IPS-11a (cell line): ENCODE data around the gene MFAP4.
"Not testable (repeated sequence)": the region's sequence is repeated elsewhere in the genome, so short reads cannot be mapped to it uniquely, and the experiment has no call there.

Experiments
- H3K4me3 ChIP-seq: one replicate; pipeline ENCODE4 v1.5.1; 2013; ENCODE audit warnings: low read depth, low read length, control low read depth

The MFAP4 gene

DNA sequence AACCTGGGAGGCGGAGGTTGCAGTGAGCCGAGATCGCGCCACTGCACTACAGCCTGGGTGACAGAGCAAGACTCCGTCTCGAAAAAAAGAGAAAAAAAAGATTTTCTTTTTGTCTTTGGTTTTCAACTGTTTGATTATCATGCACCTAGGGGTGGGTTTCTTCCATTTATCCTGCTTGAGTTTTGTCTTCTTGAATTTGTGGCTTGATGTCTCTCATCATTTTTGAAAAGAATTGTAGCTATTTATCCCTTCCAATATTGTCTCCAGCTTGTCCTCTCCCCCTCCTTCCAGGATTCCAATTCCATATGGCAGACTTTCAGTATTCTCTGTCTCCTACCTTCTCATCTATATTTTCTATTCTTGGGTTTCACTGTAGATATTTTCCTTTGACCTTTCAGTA lies 32.2 kb downstream of the MFAP4 start:
- H3K4me3 ChIP-seq: no peak overlapping the region

DNA sequence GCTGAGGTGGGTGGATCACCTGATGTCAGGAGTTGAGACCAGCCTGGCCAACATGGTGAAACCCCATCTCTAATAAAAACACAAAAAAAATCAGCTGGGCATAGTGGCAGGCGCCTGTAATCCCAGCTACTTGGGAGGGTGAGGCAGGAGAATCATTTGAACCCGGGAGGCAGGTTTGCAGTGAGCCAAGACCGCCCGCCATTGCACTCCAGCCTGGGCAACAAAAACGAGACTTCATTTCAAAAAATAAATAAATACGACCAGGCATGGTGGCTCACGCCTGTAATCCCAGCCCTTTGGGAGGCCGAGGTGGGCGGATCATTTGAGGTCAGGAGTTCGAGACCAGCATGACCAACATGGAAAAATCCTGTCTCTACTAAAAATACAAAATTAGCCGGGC lies 33.6 kb downstream of the MFAP4 start:
- H3K4me3 ChIP-seq: not testable (repeated sequence)

DNA sequence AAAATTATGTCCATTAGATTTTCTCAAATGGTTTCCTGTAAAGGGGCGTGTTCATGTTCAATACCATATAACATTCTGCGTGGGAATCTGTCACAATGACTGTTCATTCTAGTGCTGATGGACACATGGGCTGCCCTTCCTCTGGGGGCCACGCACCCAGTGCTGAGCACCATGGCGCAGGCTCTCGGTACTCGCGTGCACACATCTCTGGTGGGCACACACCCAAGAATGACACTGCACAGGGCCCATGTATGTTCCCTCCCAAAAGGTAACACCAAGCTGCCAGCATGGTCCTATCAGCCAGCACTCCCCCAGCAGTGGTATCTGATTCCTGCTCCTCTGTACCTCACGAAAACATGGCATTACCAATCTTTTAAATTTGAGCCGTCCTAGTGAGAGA lies 38.2 kb downstream of the MFAP4 start:
- H3K4me3 ChIP-seq: no peak overlapping the region

DNA sequence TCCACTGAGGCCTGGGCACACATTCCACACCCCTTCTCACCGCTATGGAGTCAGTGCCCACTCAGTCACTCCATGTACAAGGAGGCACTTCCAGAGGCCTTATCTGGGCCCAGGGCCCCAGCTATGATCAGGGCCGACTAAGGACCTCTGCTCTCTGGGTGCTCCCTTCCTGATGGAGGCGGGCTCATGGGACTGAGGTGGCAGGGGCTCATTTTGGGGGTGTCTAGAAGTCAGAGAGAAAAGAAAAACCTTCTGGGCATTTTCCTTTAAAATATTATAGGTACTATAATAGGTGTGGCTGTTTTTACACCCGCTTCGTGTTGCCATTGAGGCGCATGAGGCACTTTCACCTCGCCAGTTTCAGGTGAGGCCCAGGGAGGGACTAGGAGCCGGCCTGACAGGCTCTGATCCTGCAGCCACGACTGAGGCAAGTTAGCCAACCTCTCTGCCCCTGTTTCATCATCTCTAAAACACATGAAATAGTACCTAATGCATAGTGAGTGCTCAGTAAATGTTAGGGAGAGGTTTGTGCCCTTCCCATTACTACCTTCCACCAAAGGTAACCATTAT lies 38.8 kb downstream of the MFAP4 start:
- H3K4me3 ChIP-seq: no peak overlapping the region

DNA sequence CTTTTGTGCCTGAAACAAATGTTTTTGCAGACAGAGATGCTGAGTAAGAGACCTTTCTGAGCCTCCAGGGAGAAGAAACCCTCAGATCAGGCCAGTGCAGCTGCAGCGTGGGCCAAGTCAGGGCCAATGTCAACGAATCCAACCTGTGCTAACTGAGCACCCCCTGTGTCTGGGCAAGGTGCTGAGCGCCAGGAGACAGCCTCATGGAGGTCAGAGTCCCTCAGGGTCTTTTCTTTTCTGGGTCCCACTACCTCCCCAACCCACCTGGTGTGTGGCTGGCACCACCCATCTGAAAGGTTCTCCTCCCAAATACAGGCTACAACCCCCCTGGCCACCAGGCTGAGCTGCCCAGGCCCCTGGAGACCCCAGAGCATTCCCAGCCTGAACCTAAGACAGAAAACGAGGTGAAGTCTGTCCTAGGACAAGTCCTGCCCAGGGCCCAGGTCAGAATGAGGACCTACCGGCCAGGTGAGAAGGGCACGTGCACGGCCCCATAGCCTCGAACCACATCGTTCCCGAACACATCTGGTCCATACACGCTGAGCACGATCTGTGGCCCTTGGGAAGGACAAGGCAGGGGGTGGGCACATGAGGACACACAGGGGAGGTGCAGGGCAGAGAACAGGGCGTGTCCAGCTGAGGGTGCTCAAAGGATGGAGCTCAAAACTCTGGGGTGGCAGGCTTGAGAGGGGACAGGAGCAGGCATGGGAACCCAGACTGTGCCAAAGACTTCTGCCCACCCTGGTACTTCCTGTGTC lies 39.5 kb downstream of the MFAP4 start:
- no peak overlapping the region for H3K4me3 ChIP-seq

DNA sequence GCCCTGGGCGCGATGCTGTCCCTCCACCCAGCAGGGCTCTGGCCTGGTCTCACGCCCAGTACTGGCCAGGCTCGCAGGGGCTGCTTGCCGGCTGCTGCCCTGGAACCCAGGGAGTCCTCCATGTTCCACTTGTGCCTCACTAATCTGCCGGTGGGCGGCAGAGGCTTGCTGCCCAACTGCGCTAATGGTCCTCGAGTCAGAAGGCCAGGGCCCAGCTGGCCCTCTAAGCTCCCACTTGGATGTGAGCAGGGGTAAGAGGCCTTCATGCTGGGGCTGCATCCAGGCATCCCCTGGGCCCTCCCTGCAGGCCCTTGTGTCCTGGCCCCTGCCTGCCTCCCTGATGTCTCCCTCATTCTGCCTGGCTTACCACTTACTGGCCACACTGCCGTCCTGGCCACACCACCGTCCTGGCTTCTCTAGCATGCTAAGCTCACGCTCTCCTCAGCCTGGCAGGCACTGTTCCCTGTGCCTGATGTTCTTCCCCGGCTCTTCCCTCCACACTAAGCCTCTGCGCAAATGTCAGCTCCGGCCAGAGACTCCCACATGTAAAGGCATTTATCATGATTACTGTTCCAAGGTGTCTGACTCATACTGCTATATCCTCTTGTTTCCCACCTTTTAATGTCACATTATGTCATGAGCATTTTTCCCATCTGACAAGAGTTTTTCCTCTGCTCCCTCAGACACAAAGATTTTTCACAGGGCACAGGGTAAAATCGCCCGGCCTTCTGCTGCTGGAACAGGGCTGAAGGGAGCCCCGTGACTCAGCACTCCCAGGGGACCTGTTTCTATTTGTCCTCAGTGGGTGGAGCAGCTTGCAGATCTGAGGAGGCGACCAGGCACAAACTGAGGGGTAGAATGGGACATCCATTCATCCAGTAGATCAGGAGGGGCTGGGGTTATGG lies 40.4 kb downstream of the MFAP4 start:
- no peak overlapping the region for H3K4me3 ChIP-seq

DNA sequence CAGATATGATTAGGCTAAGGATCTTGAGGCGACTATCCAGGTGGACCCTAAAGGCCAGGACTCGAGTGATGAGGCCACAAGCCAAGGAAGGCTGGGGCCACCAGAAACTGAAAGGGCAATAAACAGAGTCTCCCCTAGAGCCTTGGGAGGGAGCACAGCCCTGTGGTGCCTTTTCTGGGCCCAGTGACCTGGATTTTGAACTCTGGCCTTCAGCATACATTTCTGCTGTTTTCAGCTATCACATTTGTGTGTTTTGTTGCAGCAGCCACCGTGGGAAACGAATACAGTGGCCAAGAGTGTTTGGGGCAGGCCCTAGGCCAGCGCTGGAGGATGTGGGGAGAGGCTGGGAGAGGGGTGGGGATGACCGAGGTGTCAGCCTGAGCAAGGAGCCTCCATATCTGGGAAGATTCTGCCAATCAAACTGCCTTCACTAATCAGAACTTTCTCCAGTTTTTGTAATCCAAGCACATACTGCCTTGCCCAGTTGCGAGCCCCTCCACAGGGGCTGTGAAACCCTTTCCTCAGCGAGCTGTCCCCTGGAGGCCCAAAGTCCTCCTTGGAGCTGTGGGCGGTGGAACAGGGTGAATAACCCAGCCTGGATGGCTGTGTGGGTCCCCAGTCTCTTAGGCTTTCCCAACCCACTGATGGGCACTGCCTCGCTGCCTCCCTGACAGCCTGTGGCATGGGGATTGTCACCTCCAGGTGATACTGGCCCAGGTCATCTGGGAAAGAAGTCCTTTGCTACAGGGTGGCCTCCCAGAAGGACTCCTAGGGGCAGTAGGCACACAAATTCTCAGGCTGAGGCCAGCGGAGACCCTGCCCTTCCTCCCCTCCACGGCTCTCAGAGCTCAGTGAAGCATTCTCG lies 41.3 kb downstream of the MFAP4 start:
- H3K4me3 ChIP-seq: no peak overlapping the region

DNA sequence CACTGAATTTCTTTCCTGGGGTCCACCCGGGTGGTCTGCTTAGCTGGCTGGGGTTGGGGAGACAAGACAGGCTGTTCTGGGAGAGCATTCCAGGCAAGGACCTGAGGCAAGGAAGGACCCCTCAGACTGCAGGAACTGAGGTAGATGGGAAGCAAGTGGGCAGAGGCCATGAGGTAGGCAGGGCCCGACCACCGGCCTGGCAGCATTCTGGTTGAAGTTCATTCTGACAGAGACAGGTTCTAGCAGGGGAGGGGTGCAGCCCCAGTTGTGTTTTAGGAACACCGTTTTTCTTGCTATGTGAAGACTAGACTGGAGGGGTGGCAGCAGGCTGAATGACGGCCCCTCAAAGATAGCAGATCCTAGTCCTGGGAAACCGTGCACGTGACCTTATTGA lies 41.9 kb downstream of the MFAP4 start:
- no peak overlapping the region for H3K4me3 ChIP-seq

DNA sequence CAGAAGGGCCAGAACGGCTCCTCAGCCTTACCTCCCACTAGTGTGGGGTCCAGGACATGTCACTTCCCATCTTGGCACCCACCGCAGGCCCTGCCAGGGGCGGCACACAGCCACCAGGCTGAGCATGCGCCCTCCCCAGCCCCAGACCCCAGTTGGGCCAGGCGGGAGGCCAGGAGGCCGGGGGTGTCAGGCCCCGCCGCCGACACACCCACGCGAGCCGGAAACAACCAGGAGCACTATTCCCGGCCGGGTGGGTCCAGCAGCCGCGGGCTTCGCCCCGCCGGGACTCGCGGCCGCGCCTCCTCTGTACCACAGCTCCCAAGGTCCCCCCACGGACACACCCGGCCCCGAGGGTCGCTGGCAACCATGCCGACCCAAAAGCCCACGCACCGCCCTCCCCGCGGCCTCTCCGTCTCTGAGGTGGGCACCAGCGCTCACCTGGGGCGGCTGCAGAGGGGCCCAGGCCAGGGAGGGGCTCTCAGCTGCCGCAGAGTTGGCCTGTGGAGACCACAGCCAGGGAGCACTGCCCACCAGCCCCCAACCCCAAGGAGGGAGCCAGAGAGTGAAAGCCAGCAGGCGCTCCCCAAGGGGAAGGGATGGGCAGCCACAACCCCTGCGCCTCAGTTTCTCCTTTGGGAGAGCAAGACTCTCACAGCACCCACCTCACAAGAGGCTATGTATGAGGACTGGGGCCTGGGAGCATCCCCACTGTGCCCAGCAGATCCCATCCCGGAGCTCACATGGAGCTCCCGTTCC lies 42.5 kb downstream of the MFAP4 start:
- no peak overlapping the region for H3K4me3 ChIP-seq

DNA sequence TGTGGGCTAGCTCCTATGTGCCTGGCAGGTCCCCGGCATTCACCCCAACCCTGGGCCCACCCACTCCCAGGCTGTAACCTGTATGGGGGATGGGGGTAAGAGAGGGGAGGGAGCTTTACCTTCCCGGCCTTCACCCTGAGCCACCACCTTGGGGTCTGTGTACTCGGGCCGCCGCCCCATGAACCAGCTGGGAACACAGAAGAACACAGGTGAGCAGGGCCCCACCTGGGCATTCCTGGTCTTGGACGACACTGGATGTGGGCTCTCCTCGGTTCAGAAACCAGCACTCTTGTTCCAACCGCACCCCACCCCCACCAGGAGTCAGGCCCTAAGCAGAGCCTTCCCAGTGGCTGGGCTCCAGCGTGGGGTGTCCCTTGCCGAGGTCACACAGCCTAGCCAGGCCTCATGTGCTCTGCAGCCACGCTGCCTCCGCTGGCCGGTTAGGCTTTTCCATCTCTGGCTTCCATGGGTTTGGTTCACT lies 43.3 kb downstream of the MFAP4 start:
- H3K4me3 ChIP-seq: no peak overlapping the region

DNA sequence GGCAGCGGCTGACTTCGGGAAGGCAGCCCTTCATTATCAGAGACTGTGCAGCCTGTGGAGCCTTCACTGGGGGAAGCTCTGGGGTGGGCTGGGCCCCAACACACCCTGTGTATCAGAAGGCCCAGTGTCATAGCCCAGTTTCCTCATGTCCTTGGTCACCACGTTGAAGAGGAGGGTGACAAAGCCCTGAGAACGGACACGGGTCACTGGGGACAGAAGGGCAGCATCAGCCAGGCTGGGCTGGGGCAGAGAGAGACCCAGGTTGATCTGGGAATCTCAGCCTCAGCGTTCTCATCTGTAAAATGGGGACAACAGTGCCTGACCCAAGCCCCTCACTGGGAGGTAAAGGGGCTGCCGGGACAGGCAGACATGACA lies 43.7 kb downstream of the MFAP4 start:
- H3K4me3 ChIP-seq: no peak overlapping the region

DNA sequence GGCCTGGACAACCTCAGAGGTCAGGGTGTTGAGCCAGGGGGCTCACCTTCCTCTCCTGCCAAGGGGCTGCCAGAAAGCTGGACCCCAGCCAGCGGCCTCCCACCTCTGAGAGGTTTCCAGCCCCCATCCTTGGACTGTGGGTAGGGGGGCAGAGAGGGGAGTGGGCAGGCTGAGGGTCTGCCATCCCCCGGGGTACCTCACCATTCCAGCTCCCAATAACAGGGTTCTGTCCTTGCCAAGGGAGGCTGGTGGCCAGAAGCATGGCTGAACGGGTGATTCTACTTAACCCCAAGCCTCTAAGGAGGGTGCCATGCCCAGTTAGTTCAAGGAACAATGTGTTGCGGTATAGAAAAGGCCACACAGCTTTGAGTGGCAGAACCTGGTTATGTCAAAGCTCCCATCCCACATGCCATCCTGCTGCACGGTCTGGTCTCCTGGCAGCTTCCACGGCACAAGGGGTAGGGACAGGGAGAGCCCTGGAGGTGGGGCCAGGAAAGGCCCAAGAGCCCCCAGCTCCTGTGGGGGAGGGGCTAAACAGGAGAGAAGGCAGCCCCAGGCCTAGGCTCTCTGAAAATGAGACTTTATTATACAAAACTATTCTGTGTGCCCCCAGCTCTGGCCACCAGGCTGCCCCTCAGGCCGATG lies 44.3 kb downstream of the MFAP4 start:
- no peak overlapping the region for H3K4me3 ChIP-seq

DNA sequence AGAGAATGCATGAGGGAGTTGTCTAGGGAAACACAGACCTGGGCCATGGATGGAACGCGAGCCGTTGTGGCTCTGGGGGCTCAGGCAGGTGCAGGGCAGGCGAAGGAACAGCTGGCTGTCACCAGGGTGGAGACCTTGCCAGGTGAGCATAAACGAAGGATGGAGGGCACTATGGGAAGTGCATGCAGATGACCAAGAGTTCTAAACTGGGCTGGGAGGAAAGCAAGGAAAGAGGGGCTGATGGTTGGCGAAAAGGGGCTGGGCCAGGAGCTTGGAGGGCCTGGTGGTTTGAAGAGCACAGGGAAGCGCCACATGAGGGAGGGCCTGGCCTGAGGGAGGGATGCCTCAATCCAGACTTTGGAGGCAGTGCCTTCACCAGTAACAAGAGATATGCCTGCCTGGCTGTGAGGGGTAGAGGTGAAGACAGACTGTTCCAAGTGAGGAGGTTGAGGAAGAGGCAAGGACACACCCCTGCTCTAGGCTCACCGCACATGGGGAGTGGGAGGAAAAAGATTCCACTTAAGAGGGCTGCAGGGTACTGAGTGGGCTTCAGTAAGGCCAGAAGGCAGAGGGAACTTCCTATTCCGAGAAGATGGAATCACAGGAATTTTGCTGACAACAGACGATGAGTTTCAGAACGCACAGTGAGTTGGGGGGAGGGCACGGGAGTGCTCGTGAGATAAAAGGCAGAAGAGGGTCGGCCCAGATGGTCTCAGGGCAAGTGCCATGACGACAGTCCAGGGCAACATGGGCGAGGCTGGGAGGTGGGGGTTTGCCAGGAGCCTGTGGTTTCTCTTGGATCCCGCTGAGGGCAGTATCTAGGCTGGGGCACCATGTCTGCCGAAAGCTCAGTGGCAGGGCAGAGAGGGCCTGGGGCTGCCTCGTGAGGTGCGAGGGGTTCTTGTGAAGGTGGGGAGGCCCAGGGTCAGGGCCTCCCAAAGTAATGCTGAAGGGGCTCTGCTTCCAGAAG lies 45.1 kb downstream of the MFAP4 start:
- H3K4me3 ChIP-seq: no peak overlapping the region

DNA sequence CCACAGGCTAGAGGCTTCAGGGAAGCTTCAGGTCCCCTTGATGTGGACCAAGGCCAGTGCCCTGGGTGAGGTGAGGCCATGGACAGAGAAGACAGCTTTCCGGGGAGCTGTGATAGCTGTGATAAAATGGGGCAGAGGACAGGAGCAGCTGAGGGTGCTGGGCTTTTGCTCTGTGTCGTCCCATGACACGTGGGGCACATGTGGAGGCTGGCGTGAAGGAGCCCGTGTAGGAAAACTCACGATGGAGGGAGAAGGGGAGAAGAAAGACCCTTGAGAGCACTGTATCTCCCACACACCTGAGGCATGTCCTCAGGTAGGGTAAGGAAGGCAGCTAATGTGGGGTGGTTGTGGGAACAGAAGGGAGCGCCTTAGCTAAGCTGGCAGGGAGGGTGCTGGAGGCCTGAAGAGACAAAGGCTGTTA lies 45.8 kb downstream of the MFAP4 start:
- no peak overlapping the region for H3K4me3 ChIP-seq

DNA sequence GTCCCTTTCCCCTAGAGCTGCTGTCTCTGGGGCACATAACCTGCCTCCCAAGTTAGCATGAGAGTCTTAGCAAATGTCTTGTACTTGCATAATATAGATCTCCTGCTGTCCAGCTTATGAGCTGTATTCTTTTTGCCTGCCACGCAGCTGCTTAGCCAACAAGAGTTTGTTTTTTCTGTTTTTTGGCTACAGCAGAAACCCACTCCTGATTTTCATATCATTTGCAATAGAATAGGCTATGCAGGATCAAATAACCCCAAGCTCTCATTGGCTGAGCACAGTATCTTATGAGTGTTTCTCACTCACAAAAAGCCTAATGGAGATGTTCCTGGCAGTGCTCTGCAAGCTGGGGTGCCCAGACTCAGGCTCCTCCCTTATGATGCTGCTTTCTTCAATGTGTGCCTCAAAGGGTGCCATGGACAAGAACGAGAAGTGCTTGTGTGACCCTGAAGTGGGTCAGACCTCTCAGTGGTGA lies 47.6 kb downstream of the MFAP4 start:
- no peak overlapping the region for H3K4me3 ChIP-seq

DNA sequence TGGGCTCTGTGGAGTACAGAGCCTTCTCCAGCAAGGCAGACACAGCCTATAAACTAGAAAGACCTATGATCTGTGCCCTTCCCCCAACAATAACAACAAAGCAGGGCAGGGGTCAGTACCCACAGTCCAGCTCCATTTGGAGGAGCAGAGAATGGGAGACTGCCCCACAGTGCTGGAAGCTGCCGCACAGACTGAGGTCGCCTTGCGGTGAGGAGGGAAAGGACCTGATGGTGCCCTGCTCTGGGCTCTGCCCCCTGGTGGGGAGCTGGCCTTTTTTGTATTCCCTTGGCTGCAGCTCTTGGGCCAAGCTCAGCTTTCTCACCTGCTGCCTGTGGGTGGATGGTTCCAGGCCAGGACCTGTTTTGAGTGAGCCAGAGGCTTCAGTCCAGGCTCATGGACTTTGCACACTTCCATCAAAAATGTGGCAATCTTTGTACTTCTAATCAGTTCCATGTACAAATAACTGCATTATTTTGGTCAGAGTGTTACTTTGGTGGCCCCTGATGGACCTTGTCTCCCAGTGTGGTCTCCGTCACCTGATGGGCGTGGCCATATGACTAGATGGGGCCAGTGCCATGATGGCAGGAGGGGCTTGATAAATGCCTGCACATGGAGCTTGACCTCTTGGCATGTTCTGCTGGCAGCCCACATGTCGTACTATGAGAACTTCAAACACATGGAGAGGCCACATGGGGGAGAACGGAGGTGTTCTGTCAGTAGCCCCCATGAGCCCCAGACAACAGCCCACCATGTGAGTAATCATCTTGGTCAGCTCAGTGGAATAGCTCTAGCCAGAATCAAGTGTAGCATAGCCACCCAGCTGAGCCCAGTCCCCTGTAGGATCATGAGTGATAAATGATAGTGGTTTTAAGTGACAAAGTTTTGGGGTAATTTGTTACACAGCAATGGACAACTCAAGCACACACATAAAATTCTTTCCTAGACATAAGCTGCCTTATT lies 48.7 kb downstream of the MFAP4 start:
- H3K4me3 ChIP-seq: no peak overlapping the region

DNA sequence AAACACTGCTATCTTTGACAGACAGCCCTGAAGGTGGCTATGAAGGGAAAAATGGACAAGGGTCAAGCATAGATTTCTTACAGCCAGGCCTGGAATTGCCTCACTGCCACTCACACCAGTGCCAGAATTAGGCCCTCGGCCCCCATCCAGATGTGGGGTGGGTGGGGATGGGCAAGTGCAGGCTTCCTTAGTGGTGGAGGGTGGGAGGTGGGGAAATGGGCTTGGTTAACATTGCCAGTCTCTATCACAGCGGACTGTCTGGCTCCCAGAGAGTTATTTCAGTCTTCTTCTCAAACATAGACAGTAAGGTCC lies 49.3 kb downstream of the MFAP4 start:
- H3K4me3 ChIP-seq: no peak overlapping the region
